Fibroblast of skin of right quadriceps (primary cell): ENCODE results near the gene PRTFDC1.
"Not testable (repeated sequence)": the region's sequence is repeated elsewhere in the genome, so short reads cannot be mapped to it uniquely, and the experiment has no call there.

Source experiments
- DNase-seq: peaks from one replicate; pipeline ENCODE4 v3.0.0-alpha.2; 2013

PRTFDC1 gene

DNA sequence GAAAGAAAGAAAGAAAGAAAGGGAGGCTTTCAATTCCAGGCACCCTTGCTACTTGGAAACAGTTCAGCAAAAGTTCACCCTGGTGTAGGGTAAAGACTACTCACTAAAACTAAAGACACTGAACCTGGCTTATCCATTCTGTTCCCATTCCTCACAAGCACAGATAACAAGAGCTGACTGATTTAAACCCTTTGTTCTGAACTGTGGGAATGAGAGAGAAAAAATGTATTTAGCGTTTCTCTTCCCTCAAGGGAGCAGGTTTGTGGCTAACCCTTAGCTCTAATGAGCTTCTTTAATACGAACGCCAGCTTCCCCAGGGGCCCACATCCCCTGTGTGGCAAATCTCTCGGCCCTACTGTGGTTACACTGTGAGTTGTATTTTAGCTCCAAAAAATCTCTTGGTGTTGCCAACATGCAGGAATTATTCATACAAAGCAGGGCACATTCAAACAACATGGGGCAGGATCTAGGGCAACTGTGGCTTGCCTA, 23.3 kb downstream of the PRTFDC1 start:
- DNase-seq, result peak; percentile 95

DNA sequence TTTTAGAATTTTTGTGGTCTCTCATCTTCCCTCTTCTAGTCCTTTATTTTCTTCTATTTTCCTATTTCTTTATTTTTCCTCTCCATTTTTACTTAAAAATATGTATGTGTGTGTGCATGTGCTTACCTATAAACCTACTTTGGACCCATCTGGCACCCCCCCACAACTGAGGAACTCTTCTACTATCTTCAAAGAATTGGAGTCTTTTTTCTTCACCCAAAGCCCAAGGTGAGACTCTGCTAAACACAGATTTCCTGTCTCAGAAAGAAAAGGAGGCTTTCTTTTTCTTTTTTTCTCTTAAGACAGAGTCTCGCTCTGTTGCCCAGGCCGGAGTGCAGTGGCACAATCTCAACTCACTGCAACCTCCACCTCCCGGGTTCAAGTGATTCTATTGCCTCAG, 24.2 kb downstream of the PRTFDC1 start:
- DNase-seq, result no peak

DNA sequence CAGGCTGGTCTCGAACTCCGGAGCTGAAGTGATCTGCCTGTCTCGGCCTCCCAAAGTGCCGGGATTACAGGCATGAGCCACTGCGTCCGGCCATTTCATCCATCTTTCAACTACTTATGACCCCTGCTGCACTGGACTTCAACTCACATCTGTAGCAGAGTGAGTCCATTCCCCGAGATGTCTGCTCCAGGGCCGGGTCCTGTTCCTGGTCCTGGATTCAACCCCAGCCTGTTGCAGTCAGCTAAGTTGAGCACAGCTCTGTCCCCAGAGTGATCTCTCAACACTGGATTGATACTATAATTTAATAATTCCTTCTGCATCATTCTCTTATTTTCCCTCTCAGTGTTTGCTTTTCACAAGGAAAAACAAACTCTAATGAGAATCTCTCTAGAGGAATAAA, 25.8 kb downstream of the PRTFDC1 start:
- DNase-seq, result no peak

DNA sequence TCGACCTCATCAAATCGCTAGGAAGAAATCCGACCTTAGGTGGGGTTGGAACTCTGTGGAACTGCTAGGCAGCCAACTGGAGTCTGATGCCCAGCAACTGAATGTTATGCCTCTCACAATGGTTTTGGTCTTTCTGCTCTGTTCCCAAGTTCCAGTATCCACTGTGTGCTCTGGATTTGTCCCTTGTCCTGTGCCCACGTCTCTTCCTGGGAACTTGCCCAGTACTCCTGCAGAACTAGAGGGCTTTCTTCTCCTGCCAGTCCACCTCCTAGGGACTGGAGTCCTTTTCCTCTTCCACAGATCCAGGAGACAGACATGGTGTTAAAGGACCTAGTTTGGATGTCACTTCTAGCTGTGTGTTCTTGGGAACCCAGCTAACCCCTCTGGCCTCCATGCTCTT, 26.6 kb downstream of the PRTFDC1 start:
- DNase-seq, result no peak

DNA sequence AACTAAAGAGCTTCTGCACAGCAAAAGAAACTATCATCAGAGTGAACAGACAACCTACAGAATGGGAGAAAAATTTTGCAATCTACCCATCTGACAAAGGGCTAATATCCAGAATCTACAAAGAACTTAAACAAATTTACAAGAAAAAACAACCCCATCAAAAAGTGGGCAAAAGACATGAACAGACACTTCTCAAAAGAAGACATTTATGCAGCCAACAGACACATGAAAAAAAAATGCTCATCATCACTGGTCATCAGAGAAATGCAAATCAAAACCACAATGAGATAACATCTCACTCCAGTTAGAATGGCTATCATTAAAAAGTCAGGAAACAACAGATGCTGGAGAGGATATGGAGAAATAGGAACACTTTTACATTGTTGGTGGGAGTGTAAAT, 27.9 kb downstream of the PRTFDC1 start:
- not testable (repeated sequence) for DNase-seq

DNA sequence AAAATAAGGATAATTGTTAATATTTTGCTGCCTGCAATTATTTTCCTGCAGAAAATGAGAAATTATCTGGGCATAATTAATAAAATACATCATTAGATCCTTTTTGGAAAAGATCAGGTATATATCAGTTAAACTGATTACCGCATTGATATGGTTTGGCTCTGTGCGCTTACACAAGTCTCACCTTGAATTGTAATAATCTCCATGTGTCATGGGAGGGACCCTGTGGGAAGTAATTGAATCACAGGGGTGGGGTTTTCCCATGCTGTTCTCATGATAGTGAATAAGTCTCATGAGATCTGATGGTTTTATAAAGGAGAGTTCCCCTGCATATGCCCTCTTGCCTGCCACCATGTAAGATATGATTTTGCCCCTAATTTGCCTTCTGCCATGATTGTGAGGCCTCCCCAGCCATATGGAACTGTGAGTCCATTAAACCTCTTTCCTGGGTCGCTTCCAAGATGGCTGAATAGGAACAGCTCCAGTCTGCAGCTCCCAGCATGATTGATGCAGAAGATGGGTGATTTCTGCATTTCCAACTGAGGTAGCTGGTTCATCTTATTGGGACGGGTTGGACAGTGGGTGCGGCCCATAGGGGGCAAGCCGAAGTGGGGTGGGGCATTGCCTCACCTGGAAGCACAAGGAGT, 30.1 kb downstream of the PRTFDC1 start:
- DNase-seq, result not testable (repeated sequence)

DNA sequence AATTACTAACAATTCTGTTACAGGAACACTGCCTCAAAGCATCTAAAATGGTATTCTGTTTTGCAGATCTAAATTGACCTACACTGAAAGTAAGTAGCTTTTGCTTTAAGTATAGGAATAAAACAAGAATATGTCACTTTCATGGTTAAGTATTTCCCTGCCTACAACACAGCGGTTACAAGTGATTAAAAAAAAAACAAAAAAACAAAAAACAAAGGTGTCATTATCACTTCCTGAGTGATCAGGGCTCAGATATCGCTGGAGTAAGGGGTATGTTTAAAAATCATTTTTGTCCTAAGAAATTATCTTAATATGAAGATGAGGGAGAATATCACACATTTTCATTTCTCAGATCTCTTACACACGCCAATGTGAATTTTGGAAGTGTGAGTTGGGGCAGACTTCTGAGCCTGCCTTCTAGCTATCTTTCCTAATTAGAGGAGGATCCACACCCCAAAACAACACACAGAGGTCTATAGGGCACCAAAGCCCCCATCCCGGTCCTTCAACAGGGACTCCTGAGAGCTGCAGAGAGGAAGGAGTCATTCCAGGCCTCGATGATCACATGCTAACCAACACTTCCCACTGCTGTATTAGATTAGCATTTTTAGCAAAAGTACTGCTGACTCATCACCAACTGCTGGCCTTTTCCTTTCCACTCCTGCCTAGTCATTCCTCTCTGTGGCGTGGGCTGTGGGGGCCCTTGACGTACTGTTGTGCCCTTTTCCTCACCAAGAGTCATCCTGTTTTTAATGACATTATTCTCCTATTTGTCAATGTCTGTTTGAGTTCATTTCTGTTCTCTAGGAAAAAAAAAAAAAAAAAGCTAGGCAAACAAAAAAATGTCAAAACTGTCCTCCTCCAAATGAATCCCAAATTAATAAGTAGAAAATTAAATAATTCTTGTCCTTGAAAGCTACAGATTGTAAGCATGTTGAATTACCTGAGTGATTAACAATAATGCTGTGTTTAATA, 31.2 kb downstream of the PRTFDC1 start:
- peak; percentile 97 for DNase-seq

DNA sequence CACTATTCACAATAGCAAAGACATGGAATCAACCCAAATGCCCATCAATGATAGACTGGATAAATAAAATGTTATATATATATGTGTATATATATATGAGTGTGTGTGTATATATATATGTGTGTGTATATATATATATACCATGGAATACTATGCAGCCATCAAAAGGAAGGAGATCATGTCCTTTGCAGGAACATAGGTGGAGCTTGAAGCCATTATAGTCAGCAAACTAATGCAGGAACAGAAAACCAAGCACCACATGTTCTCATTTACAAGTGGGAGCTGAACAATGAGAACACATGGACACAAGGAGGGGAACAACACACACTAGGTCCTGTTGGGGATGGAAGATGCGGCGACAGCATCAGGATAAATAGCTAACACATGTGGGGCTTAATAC, 32.2 kb downstream of the PRTFDC1 start:
- DNase-seq, result not testable (repeated sequence)

DNA sequence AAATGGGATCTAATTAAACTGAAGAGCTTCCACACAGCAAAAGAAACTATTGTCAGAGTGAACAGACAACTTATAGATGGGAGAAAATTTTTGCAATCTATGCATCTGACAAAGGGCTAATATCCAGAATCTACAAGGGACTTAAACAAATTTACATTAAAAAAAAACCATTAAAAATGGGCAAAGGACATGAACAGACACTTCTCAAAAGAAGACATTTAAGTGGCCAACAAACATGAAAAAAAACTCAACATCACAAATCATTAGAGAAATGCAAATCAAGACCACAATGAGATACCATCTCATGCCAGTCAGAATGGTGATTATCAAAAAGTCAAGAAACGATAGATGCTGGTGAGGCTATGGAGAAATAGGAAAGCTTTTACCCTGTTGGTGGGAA, 32.8 kb downstream of the PRTFDC1 start:
- not testable (repeated sequence) for DNase-seq

DNA sequence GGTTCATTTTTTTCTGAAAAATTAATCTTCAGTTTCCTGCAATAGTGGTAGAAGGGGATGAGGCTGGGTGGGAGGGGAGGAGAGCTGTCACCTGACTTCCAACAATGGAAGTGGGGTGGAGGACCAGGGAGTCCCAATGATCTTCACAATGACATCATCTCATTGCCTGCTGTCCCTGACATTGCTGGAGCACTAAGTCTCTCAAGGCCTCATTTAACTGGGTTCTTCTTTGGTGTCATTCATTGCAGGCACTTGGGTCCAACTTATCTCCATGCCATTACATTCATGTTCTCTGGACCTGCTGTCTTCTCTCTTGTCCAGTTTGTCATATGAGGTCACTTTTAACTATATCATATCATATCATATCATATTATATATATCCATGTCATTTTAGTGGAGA, 34.4 kb downstream of the PRTFDC1 start:
- no peak for DNase-seq

DNA sequence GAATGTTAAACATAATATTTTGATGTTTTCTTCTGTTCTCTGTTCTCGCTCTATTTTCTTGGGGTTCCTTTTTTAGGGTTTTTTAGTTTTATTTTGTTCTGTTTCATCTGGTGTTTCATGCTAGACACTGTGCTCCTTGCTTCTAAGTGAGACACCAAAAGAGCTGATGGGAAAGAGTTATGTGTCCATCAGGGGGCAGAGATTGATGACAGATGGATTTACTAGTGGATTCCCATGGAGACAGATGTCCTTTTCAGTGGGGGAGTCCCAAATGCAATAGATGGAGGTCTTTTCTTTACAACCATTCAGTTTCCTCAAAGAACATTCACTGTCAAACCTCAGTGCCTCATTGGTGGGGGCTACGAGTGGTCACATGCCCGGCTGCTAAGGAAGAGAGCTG, 34.9 kb downstream of the PRTFDC1 start:
- no peak for DNase-seq

DNA sequence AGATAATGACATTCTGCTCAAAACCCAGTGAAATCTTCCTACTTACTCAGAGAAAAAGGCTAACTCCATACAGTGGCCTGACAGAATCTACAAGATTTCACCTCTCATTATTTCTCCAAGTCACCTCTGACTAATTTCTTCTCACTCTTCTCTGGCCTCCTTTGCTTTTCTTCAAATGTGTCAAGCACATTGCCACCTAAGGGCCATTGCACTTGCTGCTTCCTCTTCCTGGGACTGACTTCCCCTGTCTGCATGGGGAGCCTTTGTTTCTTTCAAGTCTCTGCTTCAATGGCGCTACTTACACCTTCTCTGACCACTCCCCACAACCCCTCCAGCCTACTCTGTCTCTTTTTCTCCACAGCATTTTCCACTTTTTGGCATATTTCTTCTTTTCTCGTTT, 36.0 kb downstream of the PRTFDC1 start:
- DNase-seq, result no peak

DNA sequence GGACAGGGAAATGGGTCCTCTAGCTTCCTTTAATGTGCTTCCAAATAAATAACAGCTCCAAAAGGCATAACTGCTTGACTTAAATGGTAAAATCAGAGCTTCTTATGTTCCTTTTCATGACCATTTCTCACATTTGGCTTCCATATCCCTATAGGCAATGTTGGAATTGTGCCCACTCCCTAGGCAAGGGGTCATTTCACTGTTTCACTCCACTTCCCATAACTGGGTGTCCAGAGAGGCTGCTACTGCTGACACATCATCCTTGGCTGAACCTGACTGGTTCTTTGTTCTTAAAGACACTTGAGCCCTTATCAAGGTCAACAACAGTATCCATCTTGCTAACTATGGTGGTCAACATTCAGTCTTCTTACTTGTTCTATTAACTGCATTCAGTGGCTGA, 37.1 kb downstream of the PRTFDC1 start:
- DNase-seq, result no peak

DNA sequence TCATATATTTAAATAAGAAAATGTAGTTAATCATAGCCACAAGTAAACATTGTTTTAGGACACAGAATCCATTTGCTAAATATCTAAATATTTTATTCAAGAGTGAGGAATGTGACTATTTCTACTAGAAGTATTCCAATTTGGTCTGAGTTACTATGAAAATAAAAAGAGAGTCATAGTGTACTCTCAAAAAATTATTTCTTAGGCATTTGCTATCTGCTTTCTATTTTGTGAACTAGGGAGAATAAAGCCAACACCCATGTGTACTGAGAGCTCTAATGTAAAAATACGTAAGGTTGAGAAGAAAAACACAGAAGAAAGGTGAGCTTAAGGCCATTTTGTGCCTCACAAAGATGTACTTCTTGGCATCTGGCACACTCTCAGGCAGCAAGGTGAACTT, 38.3 kb downstream of the PRTFDC1 start:
- DNase-seq, result no peak

DNA sequence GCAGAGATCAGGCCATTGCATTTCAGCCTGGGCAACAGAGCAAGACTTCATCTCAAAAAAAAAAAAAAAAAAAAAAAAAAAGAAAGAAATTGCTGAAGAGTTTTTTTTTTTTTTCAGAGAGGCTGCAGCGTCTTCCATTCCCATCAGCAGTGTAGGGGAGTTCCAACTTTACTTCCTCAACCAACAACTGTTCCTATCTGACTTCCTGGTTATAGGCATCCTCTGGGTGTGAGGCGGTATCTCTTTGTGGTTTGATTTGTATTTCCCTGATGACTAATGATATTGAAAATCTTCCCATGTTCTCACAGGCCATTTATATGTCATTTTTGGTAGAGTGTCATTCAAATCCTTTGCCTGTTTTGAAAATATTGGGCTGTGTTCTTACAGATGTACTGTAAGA, 40.2 kb downstream of the PRTFDC1 start:
- peak; percentile 30 for DNase-seq

DNA sequence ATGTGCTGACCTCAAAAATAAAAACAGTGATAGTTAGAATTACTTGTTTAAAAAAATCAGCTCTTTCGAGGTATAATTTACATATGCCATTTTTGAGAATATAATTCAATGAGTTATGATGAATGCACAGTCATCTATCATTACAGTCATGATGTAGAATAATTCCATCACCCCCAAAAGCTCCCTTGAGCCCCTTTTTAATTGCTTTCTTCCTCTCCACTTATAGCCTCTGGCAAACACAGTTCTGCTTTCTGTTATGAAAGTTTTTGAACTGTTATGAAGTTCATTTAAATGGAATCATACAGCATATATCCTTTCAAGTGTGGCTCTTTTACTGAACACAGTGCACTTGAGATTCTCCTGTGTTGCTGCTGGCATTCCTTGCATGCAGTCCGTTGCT, 41.4 kb downstream of the PRTFDC1 start:
- no peak for DNase-seq

DNA sequence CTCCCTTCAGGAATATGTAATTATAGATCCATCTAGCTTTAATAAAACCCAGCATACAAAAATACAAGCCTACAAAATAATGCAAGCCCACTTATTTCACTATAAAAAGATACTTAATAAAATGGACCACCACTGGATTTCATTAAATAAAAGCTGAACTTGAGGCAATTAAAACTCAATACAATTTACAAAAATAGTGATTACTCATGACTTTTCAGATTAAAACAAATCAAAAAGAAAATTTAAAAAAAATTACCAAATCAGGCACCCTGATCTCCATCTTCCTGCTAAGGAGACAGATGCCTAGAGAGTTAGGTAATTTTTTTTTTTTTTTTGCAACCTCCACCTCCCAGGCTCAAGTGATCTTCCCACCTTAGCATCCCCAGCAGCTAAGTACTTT, 41.8 kb downstream of the PRTFDC1 start:
- DNase-seq, result no peak

DNA sequence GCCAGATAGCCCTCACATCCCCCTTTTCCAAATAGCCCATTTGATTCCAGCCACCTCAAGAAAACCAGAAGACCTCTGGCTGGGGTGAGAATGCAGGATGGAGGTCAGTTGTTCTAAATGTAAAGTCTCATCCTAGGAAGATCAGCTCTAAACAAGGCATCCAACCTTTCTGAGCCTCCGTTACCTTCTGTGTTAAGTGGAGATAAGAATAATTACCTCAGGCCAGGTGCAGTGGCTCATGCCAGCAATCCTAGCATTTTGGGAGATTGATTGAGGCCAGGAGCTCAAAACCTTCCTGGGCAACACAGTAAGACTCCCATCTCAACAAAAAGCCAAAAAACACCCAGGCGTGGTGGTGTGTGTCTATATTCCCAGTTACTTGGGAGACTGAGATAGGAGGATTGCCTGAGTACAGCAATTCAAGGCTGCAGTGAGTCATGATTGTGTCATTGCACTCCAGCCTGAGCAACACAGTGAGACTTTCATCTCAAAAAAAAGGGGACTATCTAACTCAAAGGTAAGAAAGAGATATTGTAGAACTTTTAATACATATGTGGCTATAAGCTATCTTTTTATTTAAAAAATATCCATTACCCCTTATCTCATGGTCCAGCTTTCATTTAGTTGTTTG, 43.5 kb downstream of the PRTFDC1 start:
- DNase-seq, result peak; percentile 72

DNA sequence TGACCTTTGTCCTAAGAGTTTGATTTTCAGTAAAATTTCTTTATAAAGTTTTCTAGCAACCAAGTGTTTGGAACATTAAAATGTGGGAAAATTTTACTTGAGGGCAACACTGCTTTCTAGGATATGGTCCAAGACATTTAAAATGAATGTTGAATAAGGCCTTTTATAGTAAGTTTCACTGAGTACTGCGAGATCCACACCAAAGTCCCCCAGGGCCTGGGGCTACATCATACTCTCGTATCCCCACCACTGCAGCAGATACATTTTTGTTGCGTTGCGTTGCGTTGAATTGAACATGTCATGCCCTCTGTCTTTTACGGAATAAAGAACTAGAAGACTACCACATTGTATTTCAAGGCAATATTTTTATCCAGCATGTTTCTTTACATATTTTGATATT, 44.5 kb downstream of the PRTFDC1 start:
- DNase-seq, result no peak

DNA sequence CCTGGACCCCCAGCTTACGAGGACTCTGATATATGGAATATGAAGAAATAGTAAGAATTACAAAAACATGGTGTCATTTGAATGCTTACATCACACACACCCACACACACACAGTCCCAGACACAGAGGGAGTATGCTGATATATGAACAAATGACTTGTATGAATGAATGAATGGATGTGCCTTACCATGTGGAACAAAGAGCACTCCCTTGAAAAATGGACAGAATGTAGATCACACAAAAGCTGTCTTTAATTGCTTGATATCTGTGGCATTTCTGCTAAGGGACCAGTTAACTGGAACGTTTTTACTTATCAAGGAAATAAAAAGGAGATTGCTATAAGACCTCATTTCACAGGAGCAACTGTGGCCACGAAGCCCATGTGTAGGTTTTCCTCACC, 46.0 kb downstream of the PRTFDC1 start:
- no peak for DNase-seq

DNA sequence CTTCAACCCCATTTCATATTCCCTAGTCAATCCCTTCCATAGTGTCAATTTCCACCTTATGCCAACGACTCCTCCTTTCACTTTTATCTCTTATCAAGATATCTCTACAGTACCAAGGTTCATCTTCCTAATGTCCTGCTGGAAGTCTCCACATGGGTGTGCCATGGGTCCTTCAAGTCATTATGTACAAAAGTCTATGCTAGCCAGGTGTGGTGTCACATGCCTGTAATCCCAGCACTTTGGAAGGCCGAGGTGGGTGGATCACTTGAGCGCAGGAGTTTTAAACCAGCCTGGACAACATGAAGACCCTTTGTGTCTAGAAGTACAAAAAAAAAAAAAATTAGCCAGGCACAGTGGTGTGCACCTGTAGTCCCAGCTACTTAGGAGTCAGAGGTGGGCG, 47.6 kb downstream of the PRTFDC1 start:
- DNase-seq, result no peak

DNA sequence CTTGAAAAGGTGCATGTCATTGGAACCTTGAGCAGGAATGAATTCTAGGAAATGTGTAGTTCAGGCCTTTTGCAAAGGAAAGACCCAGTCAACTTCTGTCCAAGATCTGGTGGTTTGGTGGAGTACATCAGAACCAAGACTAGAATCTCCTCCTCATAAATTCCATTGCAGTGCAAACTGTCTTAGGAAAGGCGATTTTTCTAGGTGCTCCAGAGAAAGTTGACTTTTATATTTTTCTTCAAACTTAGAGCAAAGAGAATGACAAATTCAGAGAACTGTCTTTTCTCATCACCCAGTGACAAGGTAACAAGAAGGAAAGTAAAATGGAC, 50.0 kb downstream of the PRTFDC1 start:
- no peak for DNase-seq

DNA sequence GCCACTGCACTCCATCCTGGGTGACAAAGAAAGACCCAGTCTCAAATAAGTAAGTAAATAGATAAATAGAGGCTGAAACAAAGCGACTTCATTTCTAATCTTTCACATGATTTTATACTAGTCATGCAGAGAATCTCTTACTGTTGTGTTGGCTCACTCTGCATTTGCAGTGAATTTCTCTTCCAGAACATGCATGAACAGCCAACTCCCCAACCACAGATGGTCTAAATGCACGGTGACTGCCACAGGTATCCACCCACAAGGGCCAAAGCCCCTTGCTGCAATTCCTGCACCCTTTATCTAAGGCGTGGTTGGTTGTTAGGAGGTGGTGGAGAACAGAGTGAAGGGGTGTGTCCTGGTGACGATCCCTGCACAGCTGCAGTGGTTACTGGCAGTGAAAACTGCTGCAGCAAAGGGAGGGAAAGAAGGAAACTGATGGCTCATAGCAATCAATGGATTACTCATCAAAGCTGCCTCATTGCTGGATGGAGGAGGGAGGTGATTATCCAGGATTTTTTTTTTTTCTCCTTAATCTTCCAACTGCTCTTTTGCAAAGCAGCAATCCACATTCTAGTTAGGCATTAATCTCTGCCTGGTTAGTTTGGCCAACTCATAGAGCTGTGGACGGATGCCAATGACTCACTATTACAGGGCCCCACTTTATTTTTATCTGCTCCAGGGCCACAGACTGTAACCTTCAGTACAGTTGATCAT, 50.6 kb downstream of the PRTFDC1 start:
- peak; percentile 98 for DNase-seq
